Progenitor cell of endocrine pancreas (in vitro differentiated cells): ENCODE measurements around the gene SLC9A6. TPM values are rescaled to one million over a fixed set of nuclear protein-coding genes. Genes with fewer than 3 reads are reported as not detected.

Experiments used
- DNase-seq: peaks from one replicate; pipeline ENCODE4 v3.0.0; 2021; ENCODE audit warnings: low spot score; ENCODE audit not compliant: unreplicated experiment
- H3K27ac Mint-ChIP-seq: 2 replicates; pipeline ENCODE4 v1.8.0; 2021; ENCODE audit warnings: mild to moderate bottlenecking, moderate library complexity, mixed read lengths
- H3K27me3 Mint-ChIP-seq: 2 replicates; pipeline ENCODE4 v1.8.0; 2021; ENCODE audit warnings: mixed read lengths
- H3K36me3 Mint-ChIP-seq: 2 replicates; pipeline ENCODE4 v1.8.0; 2022; ENCODE audit warnings: mixed read lengths; ENCODE audit not compliant: insufficient read depth
- H3K4me1 Mint-ChIP-seq: 2 replicates; pipeline ENCODE4 v1.8.0; 2021; ENCODE audit warnings: low read depth, mixed read lengths
- H3K4me3 Mint-ChIP-seq: 2 replicates; pipeline ENCODE4 v1.8.0; 2021; ENCODE audit warnings: low read depth, mild to moderate bottlenecking, moderate library complexity, mixed read lengths
- H3K9me3 Mint-ChIP-seq: 2 replicates; pipeline ENCODE4 v1.8.0; 2021; ENCODE audit warnings: low read depth, mixed read lengths
- CTCF ChIP-seq: fragments of 200-600 bp; sonication (generic); IDR thresholded peaks from one replicate; pipeline ENCODE4 v1.5.0; 2021; ENCODE audit warnings: antibody characterized with exemption, mild to moderate bottlenecking; ENCODE audit not compliant: unreplicated experiment
- long read RNA-seq: library from polyadenylated mRNA; unstranded; transcript quantifications from one replicate; pipeline ENCODE4 v2.0.0, GENCODE V29; 2020
- total RNA-seq: library from RNA; stranded (reverse); gene quantifications from 2 replicates; pipeline ENCODE4 v1.2.1, GENCODE V29; 2021

The SLC9A6 gene
- total RNA-seq, result 15.3 and 15.5 TPM in 2 replicates
- long read RNA-seq, full-length matches to known transcripts, result 7 of 22 reads
- long read RNA-seq, partial matches to known transcripts, result 5 of 22 reads
- long read RNA-seq, other reads (novel, unspliced or antisense), result 10 of 22 reads

DNA sequence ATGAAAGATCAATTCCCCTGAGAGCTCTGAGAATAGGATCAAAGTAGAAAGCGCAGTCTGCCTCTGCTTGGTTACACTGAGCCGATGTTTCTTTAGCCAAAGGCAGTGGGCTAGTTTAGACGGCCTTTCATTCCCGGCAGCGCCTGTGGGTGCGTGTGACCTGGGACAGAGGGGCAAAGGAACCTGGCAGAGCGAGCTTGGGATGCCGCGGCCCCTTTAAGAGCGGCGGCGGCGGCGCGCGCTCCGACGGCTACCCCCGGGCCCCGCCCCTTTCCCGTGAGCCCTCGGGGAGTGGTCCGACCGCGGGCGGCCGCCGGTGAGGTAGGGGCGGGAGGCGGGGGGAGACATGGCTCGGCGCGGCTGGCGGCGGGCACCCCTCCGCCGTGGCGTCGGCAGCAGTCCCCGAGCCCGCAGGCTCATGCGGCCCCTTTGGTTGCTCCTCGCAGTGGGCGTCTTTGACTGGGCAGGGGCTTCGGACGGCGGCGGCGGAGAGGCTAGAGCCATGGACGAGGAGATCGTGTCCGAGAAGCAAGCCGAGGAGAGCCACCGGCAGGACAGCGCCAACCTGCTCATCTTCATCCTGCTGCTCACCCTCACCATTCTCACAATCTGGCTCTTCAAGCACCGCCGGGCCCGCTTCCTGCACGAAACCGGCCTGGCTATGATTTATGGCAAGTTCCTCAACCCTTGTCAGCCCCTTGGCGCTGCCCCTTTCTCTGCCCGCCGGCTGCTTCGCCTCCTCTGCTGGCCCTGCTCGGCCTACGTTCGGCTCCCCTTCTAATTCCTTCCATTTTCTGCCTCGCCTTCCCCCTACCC is at the start of gene SLC9A6:
Gene SLC9A6, plus strand, starts transcription at position 279 of the 816 bp plus-strand sequence. Its CDS starts 224 bp downstream, at position 503.
- peaks cover 4% of the 10 kb centered on the region for H3K27me3 Mint-ChIP-seq
- H3K27ac Mint-ChIP-seq, result peak within 1 kb of the TSS; percentile 78
- peak within 1 kb of the TSS; percentile 86 for H3K4me3 Mint-ChIP-seq
- no peaks in the 10 kb centered on the region for H3K36me3 Mint-ChIP-seq
- peaks cover 12% of the 10 kb centered on the region for H3K4me1 Mint-ChIP-seq
- TF ChIP-seq CTCF, result no peak
- H3K9me3 Mint-ChIP-seq, result peaks cover 28% of the 10 kb centered on the region
- DNase-seq, result peak; percentile 41

DNA sequence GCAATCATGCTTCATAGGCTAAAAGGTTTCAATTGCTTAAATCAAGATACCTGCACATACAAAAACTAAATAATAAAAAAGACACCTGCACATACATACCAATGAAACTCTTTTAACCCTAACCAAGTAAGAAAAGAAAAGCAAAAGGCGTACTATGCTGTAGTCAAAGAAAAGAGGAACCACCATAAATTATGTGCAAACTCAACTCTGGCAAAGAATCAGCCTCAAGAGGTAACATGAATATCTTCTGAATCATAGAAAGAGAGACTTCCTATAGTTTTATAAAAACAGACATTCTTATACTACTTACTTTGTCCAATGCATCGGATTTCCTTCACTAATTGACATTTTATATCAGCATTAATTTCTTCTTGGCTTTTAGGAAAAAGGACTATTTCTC is 40.7 kb upstream of the SLC9A6 start:
- peaks cover 4% of the 10 kb centered on the region for H3K36me3 Mint-ChIP-seq
- no peak overlapping the region for H3K27ac Mint-ChIP-seq
- no peak for DNase-seq
- H3K4me1 Mint-ChIP-seq, result no peaks in the 10 kb centered on the region
- TF ChIP-seq CTCF, result no peak
- H3K9me3 Mint-ChIP-seq, result peaks cover 26% of the 10 kb centered on the region
- H3K27me3 Mint-ChIP-seq, result no peaks in the 10 kb centered on the region
- no peak overlapping the region for H3K4me3 Mint-ChIP-seq

GRCh38 chrX:135951291-135951690 is 33.9 kb upstream of the SLC9A6 start:
- TF ChIP-seq CTCF, result no peak
- Mint-ChIP-seq H3K27ac (no peak overlapping the region), H3K4me1 (no peaks in the 10 kb centered on the region), H3K4me3 (no peak overlapping the region), H3K9me3 (peaks cover 19% of the 10 kb centered on the region), H3K36me3 (no peaks in the 10 kb centered on the region), H3K27me3 (no peaks in the 10 kb centered on the region)
- DNase-seq, result no peak

DNA sequence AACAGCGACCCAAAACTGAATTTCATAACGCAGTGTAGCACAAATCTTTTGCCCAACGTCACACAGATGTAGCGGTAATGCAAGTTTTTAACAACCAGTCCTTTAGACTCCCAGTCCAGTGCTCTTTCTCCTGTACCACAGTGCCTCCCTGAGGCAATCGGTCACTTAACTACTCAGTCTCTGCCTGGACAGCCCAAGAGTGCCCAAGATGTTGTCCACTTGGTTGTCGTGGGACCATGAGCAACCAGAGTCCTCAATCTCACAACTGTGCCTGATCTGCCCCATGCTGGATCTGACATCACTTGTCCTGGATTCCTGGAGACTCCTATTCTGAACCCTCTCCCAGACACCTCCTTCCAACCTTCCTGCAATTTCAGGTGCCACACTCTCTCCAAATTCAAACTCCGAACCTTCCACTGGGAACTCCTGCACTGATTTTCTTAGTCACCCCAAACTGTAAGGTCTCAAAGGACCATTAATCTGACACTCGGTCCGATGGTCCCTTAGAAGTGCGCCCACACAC is 12.1 kb upstream of the SLC9A6 start:
- Mint-ChIP-seq H3K4me3 (peak overlapping the region; percentile 98), H3K27me3 (no peaks in the 10 kb centered on the region), H3K9me3 (peaks cover 2% of the 10 kb centered on the region), H3K36me3 (no peaks in the 10 kb centered on the region), H3K27ac (peak overlapping the region; percentile 99), H3K4me1 (peaks cover 9% of the 10 kb centered on the region)
- DNase-seq, result no peak
- no peak for TF ChIP-seq CTCF

GRCh38 chrX:135973548-135974278 is 11.5 kb upstream of the SLC9A6 start, which contains the start of gene MMGT1:
Gene MMGT1, minus strand, starts transcription at chrX:135973988. Its CDS starts 313 bp downstream, at chrX:135973675.
- no peak for TF ChIP-seq CTCF
- H3K4me1 Mint-ChIP-seq, result peaks cover 9% of the 10 kb centered on the region
- H3K36me3 Mint-ChIP-seq, result no peaks in the 10 kb centered on the region
- H3K9me3 Mint-ChIP-seq, result peaks cover 5% of the 10 kb centered on the region
- H3K4me3 Mint-ChIP-seq, result peak within 1 kb of the TSS; percentile 98
- no peaks in the 10 kb centered on the region for H3K27me3 Mint-ChIP-seq
- peak; percentile 51 for DNase-seq
- H3K27ac Mint-ChIP-seq, result peak within 1 kb of the TSS; percentile 99
